Measurements from ENCODE around the gene SUPT6H. TPM values are rescaled to one million over a fixed set of nuclear protein-coding genes. Genes with fewer than 3 reads are reported as not detected.

SUPT6H gene
- polyA plus RNA-seq, 1 of the 3 experiments (the other 2 are of a cell fraction), result 26.9 TPM

DNA sequence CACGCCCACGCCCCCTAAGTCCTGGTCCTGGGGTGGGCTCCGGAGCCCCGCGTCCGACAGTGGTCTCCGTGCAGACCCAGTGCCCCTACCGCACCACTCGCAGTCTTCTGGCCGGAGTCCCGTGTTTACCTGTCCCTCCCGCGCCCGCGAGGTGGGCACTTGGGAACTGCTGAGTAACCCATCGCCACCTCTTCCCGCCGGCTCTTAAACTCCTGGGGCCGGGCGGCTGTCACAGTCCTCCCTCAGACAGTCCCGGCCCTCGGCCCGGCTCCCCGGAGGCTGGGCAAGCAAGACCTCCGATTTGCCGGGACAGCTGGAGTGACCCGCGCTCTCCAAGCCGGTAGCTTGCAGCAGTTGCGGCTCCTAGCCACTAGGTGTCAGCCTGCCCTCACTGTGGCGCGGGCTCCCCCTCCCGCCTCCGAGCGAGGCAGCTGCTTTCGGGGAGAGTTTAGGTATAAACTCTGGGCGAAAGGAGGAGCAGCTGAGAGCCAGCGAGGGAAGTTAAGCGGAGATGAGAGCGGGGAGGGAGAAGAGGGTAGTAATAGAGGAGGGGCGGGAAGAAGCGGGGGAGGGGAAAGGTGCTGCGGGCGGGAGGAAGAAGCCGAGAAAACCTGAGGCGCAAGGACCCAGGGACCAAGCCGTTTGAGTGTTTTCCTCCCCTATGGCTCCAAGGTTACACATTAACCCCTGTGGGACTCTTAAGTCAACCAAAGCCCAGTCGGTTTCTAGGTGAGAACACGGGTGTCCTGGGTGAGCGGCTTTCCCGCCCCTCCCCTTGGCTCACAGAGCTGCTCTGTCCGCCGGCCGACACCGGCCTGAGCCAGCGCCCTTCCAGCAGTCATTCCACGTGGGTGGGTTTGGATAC is 64.9 kb downstream of the SUPT6H start:
- H3K79me2 ChIP-seq (ENCODE audit: insufficient read depth), result peaks cover 15% of the 10 kb centered on the region
- H3K9me3 ChIP-seq, result no peaks in the 10 kb centered on the region
- peak overlapping the region; percentile 81 for H2AFZ ChIP-seq (ENCODE audit: low read depth)
- H3K27ac ChIP-seq (ENCODE audit: low read depth in 2 of 2, low read length in 1 of 2), result peak overlapping the region; percentile 72 to 97
- peaks cover 16 to 37% of the 10 kb centered on the region in 2 experiments for H3K4me1 ChIP-seq (ENCODE audit: control insufficient read depth in 1 of 2, insufficient read depth in 2 of 2, low read depth in 1 of 2, low read length in 1 of 2)
- H3K27me3 ChIP-seq (ENCODE audit: insufficient read depth), result no peaks in the 10 kb centered on the region
- H3F3A ChIP-seq (replicated peaks; ENCODE audit: insufficient read depth), result peaks cover 60% of the 10 kb centered on the region
- ChIA-PET POLR2A (interaction anchor here (0.7 to 4.5 kb wide), 10 partner anchors 16 to 238 kb away, joined by 3 to 90 read pairs (median 4); partner anchors contain the start of genes DHRS13, FLOT2, PROCA1 and TRAF4), CTCF (interaction anchor here (0.5 to 11.1 kb wide), 67 partner anchors 8 to 916 kb away, joined by 3 to 612 read pairs (median 4); partner anchors contain the start of genes BLTP2, DHRS13, FAM222B and FLOT2)
- no peaks in the 10 kb centered on the region for H3K9me2 ChIP-seq
- H4K20me1 ChIP-seq (ENCODE audit: insufficient read depth), result peaks cover 23% of the 10 kb centered on the region
- H3K36me3 ChIP-seq (replicated peaks in 1 of 2; ENCODE audit: control insufficient read depth in 1 of 2, insufficient read depth in 2 of 2, low read length in 1 of 2), result peaks cover 24 to 28% of the 10 kb centered on the region in 2 experiments
- no peak for TF ChIP-seq POLR2AphosphoS5 (IDR thresholded peaks at IDR 0.05; ENCODE audit: low read depth, low read length)
- peak; percentile 98 for TF ChIP-seq RAD21 (IDR thresholded peaks at IDR 0.05; ENCODE audit: low read length)
- TF ChIP-seq TCF12 (IDR thresholded peaks at IDR 0.05), result peak; percentile 52; the same call in 1 of the 2 replicates
- TF ChIP-seq RXRA (IDR thresholded peaks at IDR 0.05; ENCODE audit: borderline replicate concordance, low read depth), result no peak
- TF ChIP-seq MEF2A (IDR thresholded peaks at IDR 0.05; ENCODE audit: borderline replicate concordance, low read depth), result no peak
- TF ChIP-seq FOXM1 (IDR thresholded peaks at IDR 0.05; ENCODE audit: low read depth), result 0 out of 2 replicates have a peak, but pooled peaks have one; percentile 27
- TF ChIP-seq SMC3 (IDR thresholded peaks at IDR 0.05; ENCODE audit: low read depth, low read length), result peak; percentile 90
- peak; percentile 57 for TF ChIP-seq MXI1 (IDR thresholded peaks at IDR 0.05; ENCODE audit: low read depth, low read length)
- TF ChIP-seq, protein P1, sequence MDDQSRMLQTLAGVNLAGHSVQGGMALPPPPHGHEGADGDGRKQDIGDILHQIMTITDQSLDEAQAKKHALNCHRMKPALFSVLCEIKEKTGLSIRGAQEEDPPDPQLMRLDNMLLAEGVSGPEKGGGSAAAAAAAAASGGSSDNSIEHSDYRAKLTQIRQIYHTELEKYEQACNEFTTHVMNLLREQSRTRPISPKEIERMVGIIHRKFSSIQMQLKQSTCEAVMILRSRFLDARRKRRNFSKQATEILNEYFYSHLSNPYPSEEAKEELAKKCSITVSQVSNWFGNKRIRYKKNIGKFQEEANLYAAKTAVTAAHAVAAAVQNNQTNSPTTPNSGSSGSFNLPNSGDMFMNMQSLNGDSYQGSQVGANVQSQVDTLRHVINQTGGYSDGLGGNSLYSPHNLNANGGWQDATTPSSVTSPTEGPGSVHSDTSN (IDR thresholded peaks at IDR 0.05), result 0 out of 2 replicates have a peak, but pooled peaks have one; percentile 15
- TF ChIP-seq, protein P2, sequence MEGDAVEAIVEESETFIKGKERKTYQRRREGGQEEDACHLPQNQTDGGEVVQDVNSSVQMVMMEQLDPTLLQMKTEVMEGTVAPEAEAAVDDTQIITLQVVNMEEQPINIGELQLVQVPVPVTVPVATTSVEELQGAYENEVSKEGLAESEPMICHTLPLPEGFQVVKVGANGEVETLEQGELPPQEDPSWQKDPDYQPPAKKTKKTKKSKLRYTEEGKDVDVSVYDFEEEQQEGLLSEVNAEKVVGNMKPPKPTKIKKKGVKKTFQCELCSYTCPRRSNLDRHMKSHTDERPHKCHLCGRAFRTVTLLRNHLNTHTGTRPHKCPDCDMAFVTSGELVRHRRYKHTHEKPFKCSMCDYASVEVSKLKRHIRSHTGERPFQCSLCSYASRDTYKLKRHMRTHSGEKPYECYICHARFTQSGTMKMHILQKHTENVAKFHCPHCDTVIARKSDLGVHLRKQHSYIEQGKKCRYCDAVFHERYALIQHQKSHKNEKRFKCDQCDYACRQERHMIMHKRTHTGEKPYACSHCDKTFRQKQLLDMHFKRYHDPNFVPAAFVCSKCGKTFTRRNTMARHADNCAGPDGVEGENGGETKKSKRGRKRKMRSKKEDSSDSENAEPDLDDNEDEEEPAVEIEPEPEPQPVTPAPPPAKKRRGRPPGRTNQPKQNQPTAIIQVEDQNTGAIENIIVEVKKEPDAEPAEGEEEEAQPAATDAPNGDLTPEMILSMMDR (IDR thresholded peaks at IDR 0.05), result peak; percentile 98
- TF ChIP-seq, protein P3, sequence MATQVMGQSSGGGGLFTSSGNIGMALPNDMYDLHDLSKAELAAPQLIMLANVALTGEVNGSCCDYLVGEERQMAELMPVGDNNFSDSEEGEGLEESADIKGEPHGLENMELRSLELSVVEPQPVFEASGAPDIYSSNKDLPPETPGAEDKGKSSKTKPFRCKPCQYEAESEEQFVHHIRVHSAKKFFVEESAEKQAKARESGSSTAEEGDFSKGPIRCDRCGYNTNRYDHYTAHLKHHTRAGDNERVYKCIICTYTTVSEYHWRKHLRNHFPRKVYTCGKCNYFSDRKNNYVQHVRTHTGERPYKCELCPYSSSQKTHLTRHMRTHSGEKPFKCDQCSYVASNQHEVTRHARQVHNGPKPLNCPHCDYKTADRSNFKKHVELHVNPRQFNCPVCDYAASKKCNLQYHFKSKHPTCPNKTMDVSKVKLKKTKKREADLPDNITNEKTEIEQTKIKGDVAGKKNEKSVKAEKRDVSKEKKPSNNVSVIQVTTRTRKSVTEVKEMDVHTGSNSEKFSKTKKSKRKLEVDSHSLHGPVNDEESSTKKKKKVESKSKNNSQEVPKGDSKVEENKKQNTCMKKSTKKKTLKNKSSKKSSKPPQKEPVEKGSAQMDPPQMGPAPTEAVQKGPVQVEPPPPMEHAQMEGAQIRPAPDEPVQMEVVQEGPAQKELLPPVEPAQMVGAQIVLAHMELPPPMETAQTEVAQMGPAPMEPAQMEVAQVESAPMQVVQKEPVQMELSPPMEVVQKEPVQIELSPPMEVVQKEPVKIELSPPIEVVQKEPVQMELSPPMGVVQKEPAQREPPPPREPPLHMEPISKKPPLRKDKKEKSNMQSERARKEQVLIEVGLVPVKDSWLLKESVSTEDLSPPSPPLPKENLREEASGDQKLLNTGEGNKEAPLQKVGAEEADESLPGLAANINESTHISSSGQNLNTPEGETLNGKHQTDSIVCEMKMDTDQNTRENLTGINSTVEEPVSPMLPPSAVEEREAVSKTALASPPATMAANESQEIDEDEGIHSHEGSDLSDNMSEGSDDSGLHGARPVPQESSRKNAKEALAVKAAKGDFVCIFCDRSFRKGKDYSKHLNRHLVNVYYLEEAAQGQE (IDR thresholded peaks at IDR 0.05; ENCODE audit: low read depth, low read length), result peak; percentile 55; the same call in 1 of the 2 replicates
- TF ChIP-seq FOXJ3 (CRISPR knock-in tag; IDR thresholded peaks at IDR 0.05), result no peak
- TF ChIP-seq TAF1 (IDR thresholded peaks at IDR 0.05; ENCODE audit: borderline replicate concordance, low read depth, low read length), result 0 out of 2 replicates have a peak, but pooled peaks have one; percentile 35
- TF ChIP-seq SIN3A (IDR thresholded peaks at IDR 0.05; ENCODE audit: borderline replicate concordance, low read depth, low read length), result peak; percentile 85; the same call in 1 of the 2 replicates
- peak; percentile 52 for TF ChIP-seq CHD2 (IDR thresholded peaks at IDR 0.05; ENCODE audit: low read length, partially characterized antibody)
- TF ChIP-seq, protein P4, sequence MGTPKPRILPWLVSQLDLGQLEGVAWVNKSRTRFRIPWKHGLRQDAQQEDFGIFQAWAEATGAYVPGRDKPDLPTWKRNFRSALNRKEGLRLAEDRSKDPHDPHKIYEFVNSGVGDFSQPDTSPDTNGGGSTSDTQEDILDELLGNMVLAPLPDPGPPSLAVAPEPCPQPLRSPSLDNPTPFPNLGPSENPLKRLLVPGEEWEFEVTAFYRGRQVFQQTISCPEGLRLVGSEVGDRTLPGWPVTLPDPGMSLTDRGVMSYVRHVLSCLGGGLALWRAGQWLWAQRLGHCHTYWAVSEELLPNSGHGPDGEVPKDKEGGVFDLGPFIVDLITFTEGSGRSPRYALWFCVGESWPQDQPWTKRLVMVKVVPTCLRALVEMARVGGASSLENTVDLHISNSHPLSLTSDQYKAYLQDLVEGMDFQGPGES (IDR thresholded peaks at IDR 0.05; ENCODE audit: low read depth, low read length), result no peak
- TF ChIP-seq, protein P5, sequence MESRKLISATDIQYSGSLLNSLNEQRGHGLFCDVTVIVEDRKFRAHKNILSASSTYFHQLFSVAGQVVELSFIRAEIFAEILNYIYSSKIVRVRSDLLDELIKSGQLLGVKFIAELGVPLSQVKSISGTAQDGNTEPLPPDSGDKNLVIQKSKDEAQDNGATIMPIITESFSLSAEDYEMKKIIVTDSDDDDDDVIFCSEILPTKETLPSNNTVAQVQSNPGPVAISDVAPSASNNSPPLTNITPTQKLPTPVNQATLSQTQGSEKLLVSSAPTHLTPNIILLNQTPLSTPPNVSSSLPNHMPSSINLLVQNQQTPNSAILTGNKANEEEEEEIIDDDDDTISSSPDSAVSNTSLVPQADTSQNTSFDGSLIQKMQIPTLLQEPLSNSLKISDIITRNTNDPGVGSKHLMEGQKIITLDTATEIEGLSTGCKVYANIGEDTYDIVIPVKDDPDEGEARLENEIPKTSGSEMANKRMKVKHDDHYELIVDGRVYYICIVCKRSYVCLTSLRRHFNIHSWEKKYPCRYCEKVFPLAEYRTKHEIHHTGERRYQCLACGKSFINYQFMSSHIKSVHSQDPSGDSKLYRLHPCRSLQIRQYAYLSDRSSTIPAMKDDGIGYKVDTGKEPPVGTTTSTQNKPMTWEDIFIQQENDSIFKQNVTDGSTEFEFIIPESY (IDR thresholded peaks at IDR 0.05; ENCODE audit: borderline replicate concordance, low read depth), result peak; percentile 55
- peak overlapping the region; percentile 99 for H3K4me2 ChIP-seq
- WGBS (ENCODE audit: low lambda C conversion rate), result under 1% methylated on average over 44 of the region's 57 CpGs
- H3K4me3 ChIP-seq (ENCODE audit: low read depth in 2 of 2, low read length in 1 of 2), result peak overlapping the region; percentile 62 to 81
- peak overlapping the region; percentile 90 for H3K9ac ChIP-seq
- DNase-seq, result peak; percentile 88
